Thyroid gland (tissue), 4 donors: ENCODE data around the gene SPEG. TPM values are rescaled to one million over a fixed set of nuclear protein-coding genes. Genes with fewer than 3 reads are reported as not detected.

Experiments used
- DNase-seq, 2 donors: peaks; one replicate each; pipeline ENCODE4 v3.0.0-alpha.2; 2019
- H3K27ac ChIP-seq, 3 donors: fragments of 200-600 bp; sonication (generic); 1 replicate in 2 of 3; 2 replicates in 1 of 3; pipeline ENCODE4 v1.5.1; 2016 to 2019; ENCODE audit warnings: mild to moderate bottlenecking in 1 of 3, moderate library complexity in 1 of 3
- H3K27me3 ChIP-seq: fragments of 200-600 bp; sonication (generic); one replicate; pipeline ENCODE4 v1.5.1; 2019
- H3K36me3 ChIP-seq, 2 donors: fragments of 200-600 bp; sonication (generic); one replicate each; pipeline ENCODE4 v1.5.1; 2016 to 2019
- H3K4me1 ChIP-seq, 2 donors: fragments of 200-600 bp; sonication (generic); one replicate each; pipeline ENCODE4 v1.5.1; 2017 to 2019
- H3K4me3 ChIP-seq, 3 donors: fragments of 200-600 bp; sonication (generic); replicated peaks in 1 of 3; 1 replicate in 2 of 3; 2 replicates in 1 of 3; pipeline ENCODE4 v1.5.1; 2016; ENCODE audit warnings: mild to moderate bottlenecking in 1 of 3
- H3K9me3 ChIP-seq: fragments of 200-600 bp; sonication (generic); one replicate; pipeline ENCODE4 v1.5.1; 2017
- POLR2A ChIP-seq, 2 donors: fragments of 450-650 bp; IDR thresholded peaks; one replicate each; pipeline ENCODE4 v1.6.1; 2017; ENCODE audit warnings: antibody characterized with exemption in 2 of 2, mild to moderate bottlenecking in 2 of 2, moderate library complexity in 1 of 2
- WGBS, 2 donors: methylation state at CpG; one replicate each; pipeline ENCODE4 v1.1.5; 2017; 5-methylcytosine and 5-hydroxymethylcytosine counted together
- intact Hi-C: fragments of 100-400 bp; cut with DNase I; formaldehyde crosslinking; loops from one replicate; pipeline ENCODE4 v1.15.1; 2023
- total RNA-seq, 4 donors: library from RNA; depleted of rRNA; stranded (reverse); fragments of >200 nt; gene quantifications; one replicate each; pipeline ENCODE4 v1.2.3, GENCODE V29; 2016
- TF ChIP-seq, protein P1 (sequence below), 6 experiments: fragments of 200-600 bp in 3 of 6; fragments of 450-650 bp in 3 of 6; sonication (generic) in 3 of 6; IDR thresholded peaks; one replicate each; pipeline ENCODE4 v1.5.1; 2016 to 2019; ENCODE audit warnings: antibody characterized with exemption in 6 of 6, mild to moderate bottlenecking in 2 of 6, inconsistent platforms in 1 of 6, moderate library complexity in 1 of 6

Gene SPEG
- total RNA-seq, 4 donors from 2014 or later: 1.9 to 3.5 (median 3.3) TPM

DNA sequence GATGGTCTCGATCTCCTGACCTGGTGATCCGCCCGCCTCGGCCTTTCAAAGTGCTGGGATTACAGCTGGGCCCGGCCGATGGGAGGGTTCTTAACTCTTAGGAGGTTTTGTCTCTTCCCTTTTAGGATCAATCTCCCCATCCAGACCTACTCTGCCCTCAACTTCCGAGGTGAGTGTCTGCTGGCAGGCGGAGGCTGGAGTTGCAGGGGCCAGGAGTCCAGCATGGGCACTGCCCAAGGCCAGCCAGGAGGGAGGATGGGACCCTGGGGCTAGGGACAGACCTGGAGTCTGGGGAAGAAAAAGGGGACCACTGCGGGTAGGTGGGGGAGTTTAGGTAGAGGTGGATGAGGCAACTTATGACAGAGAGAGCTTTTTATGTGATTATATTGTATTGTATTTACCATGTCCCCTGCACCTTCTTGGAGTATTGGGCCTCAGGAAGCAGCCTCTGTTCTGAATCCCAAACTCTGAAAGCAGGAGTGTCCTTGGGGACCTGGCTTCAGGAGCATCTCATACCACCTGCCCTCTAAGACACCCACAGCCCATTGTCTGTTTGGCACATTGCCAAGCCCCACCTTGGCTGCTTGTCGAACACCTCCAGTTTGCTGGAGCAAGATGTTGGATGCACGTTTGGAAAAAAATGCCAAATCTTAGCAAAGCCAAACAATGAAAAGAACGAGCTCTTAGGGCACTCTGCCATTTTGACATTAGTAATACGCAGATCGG is 10.8 kb upstream of the SPEG start:
- Histone ChIP-seq H3K27me3 (no peaks in the 10 kb centered on the region), H3K9me3 (no peaks in the 10 kb centered on the region), H3K27ac (no peak overlapping the region), H3K4me1 (peaks cover 5 to 14% of the 10 kb centered on the region in 2 donors), H3K4me3 (no peak overlapping the region), H3K36me3 (no peaks in the 10 kb centered on the region)
- TF ChIP-seq, protein P1, sequence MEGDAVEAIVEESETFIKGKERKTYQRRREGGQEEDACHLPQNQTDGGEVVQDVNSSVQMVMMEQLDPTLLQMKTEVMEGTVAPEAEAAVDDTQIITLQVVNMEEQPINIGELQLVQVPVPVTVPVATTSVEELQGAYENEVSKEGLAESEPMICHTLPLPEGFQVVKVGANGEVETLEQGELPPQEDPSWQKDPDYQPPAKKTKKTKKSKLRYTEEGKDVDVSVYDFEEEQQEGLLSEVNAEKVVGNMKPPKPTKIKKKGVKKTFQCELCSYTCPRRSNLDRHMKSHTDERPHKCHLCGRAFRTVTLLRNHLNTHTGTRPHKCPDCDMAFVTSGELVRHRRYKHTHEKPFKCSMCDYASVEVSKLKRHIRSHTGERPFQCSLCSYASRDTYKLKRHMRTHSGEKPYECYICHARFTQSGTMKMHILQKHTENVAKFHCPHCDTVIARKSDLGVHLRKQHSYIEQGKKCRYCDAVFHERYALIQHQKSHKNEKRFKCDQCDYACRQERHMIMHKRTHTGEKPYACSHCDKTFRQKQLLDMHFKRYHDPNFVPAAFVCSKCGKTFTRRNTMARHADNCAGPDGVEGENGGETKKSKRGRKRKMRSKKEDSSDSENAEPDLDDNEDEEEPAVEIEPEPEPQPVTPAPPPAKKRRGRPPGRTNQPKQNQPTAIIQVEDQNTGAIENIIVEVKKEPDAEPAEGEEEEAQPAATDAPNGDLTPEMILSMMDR (IDR thresholded peaks at IDR 0.05): no peak
- TF ChIP-seq POLR2A (IDR thresholded peaks at IDR 0.05): no peak
- intact Hi-C loops: no loop called here
- peak in 1 of 2 donors; percentile 11 for DNase-seq
- 72% methylated on average over 14 of the region's 14 CpGs for WGBS, 2 donors

DNA sequence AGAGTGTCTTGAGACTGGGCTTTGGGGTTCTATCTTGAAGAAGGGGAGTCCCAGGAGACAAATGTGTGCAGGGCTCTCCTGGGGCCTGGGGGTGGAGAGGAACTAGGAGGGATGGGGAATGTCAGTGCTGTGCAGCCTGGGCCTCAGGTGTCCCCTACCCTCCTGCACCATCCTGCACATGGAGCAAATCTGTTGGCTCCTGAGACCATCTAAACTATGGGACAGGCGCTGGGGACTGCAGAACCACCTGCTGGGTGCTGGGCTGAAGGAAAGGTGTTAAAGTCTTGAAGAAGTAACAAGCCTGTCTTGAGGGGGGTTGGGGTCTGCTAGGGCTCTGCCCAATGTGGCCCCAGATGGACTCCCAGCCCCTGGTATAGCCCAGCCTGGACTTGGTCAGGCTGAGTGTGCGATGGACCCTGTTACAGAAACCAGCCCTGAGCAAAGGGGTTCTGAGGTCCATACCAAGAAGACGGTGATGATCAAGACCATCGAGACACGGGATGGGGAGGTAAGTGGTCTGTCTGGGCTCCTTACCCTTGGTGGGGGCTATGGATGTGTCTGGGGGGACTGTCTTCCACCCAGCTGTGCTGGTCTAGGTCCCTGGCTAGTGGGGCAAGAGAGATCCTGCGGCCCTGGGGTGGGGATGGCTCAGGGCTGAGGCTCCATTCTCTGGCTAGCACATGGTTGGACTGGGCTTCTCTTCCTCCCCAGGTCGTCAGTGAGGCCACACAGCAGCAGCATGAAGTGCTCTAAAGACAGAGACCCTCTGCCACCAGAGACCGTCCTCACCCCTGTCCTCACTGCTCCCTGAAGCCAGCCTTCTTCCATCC is 9.2 kb upstream of the SPEG start:
- Histone ChIP-seq H3K27me3 (no peaks in the 10 kb centered on the region), H3K4me1 (peaks cover 5 to 11% of the 10 kb centered on the region in 2 donors), H3K27ac (no peak overlapping the region), H3K36me3 (no peaks in the 10 kb centered on the region), H3K4me3 (no peak overlapping the region), H3K9me3 (no peaks in the 10 kb centered on the region)
- TF ChIP-seq, protein P1 (IDR thresholded peaks at IDR 0.05): no peak
- TF ChIP-seq POLR2A (IDR thresholded peaks at IDR 0.05): no peak
- DNase-seq: no peak
- intact Hi-C loops: no loop called here
- WGBS, 2 donors: 84 to 94% methylated on average over 8 of the region's 8 CpGs

DNA sequence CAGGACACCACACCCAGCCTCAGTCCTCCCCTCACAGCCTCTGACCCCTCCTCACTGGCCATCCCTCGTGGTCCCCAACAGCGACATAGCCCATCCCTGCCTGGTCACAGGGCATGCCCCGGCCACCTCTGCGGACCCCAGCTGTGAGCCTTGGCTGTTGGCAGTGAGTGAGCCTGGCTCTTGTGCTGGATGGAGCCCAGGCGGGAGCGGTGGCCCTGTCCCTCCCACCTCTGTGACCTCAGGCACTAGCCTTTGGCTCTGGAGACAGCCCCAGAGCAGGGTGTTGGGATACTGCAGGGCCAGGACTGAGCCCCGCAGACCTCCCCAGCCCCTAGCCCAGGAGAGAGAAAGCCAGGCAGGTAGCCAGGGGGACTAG is 8.6 kb upstream of the SPEG start:
- no peak for DNase-seq

DNA sequence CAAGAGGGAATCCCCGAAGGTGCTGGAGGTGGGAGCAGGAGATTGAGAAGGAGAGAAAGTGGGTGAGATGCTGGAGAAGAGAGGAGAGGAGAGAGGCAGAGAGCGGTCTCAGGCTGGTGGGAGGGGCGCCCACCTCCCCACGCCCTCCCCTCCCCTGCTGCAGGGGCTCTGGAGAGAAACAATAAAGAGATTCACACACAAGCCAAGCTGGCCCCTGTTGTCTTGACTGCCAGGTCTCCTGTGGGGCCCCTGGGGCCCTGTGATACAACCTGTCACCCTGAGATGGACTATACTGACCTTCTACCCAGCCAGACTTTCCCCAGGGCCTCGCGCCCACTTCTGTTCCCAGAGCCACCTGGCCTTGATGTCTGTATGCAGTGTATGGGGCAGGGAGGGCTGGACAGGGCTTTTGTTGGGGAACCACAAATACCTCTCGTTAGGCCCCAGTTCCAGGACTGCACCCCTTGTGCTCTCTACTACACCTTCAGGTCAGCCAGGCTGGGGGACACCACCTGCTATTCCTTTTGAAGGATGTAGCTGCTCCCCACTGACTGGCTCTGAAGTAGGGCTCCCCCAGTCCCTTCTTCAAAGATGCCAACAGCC is 8.0 kb upstream of the SPEG start:
- no peak for DNase-seq
- H3K36me3 ChIP-seq: no peaks in the 10 kb centered on the region
- TF ChIP-seq POLR2A (IDR thresholded peaks at IDR 0.05): no peak
- TF ChIP-seq, protein P1 (IDR thresholded peaks at IDR 0.05): no peak
- no peaks in the 10 kb centered on the region for H3K9me3 ChIP-seq
- WGBS, 2 donors: 87 to 91% methylated on average over 7 of the region's 7 CpGs
- no peak overlapping the region for H3K4me3 ChIP-seq
- intact Hi-C loops: no loop called here
- H3K27ac ChIP-seq: no peak overlapping the region
- peaks cover 5 to 11% of the 10 kb centered on the region in 2 donors for H3K4me1 ChIP-seq
- H3K27me3 ChIP-seq: no peaks in the 10 kb centered on the region

More for the DNA sequence above, 8.6 kb upstream of the SPEG start:
- Histone ChIP-seq H3K36me3 (no peaks in the 10 kb centered on the region), H3K27ac (no peak overlapping the region), H3K4me1 (peaks cover 5 to 11% of the 10 kb centered on the region in 2 donors), H3K27me3 (no peaks in the 10 kb centered on the region), H3K9me3 (no peaks in the 10 kb centered on the region), H3K4me3 (no peak overlapping the region)
- intact Hi-C loops: no loop called here
- WGBS, 2 donors: 88 to 98% methylated on average over 4 to 6 of the region's 7 CpGs
- TF ChIP-seq POLR2A (IDR thresholded peaks at IDR 0.05): no peak
- TF ChIP-seq, protein P1 (IDR thresholded peaks at IDR 0.05): no peak
